HL-60 (cell line): Measurements from ENCODE around the gene CREB3.

ENCODE experiments used
- DNase-seq, 2 experiments: peaks; one replicate each; pipeline ENCODE4 v3.0.0-alpha.2; 2010 to 2020; ENCODE audit warnings: low read depth in 1 of 2, low spot score in 1 of 2
- H3K27ac ChIP-seq: fragments of 250-450 bp; sonication (Bioruptor Pico); replicated peaks from 2 replicates; pipeline ENCODE4 v1.5.1; 2020; ENCODE audit warnings: mild to moderate bottlenecking, moderate library complexity
- H3K27me3 ChIP-seq: fragments of 250-450 bp; sonication (Bioruptor Pico); 2 replicates; pipeline ENCODE4 v1.5.1; 2021; ENCODE audit warnings: mild to moderate bottlenecking, moderate library complexity; ENCODE audit not compliant: insufficient read depth, poor library complexity, severe bottlenecking
- H3K4me3 ChIP-seq: replicated peaks from 2 replicates; pipeline ENCODE4 v1.5.1; 2011; ENCODE audit warnings: mild to moderate bottlenecking, control low read depth, low read length; ENCODE audit not compliant: insufficient read depth
- GABPA ChIP-seq: IDR thresholded peaks from 2 replicates; pipeline ENCODE4 v1.6.1; 2012; ENCODE audit warnings: low read depth
- POLR2AphosphoS5 ChIP-seq: IDR thresholded peaks from 2 replicates; pipeline ENCODE4 v1.6.1; 2012; ENCODE audit warnings: low read depth
- SPI1 ChIP-seq: IDR thresholded peaks from 2 replicates; pipeline ENCODE4 v1.6.1; 2012; ENCODE audit warnings: low read depth, mild to moderate bottlenecking, borderline replicate concordance
- TF ChIP-seq, protein P1 (sequence below): IDR thresholded peaks from one replicate; pipeline ENCODE4 v1.5.1; 2011; ENCODE audit warnings: low read length, control low read depth, inconsistent platforms; ENCODE audit not compliant: insufficient read depth
- TF ChIP-seq, protein P2 (sequence below): IDR thresholded peaks from 2 replicates; pipeline ENCODE4 v1.6.1; 2012; ENCODE audit warnings: low read depth; ENCODE audit not compliant: insufficient replicate concordance

Gene CREB3

DNA sequence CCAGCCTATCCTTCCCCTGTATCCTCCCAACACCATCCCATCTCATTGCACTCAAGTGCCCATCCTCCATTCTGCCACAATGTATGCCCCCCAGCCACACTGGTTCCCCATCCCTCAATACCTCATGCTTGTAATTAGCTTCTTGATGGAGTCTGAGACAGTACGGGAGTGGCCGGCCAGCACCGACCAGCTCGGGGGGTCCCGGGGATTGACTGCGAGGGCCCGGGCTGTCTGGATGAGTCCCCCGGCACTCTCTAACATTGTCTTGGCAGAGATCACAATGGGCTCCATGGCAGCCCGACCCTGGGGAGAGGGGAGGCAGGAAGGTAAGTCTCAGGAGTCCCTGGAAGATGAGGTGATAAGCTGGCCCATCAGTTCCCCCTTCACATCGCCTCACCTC, 25.5 kb upstream of the CREB3 start:
- Histone ChIP-seq H3K27ac (no peak overlapping the region), H3K27me3 (no peaks in the 10 kb centered on the region), H3K4me3 (no peak overlapping the region)
- TF ChIP-seq, protein P1, sequence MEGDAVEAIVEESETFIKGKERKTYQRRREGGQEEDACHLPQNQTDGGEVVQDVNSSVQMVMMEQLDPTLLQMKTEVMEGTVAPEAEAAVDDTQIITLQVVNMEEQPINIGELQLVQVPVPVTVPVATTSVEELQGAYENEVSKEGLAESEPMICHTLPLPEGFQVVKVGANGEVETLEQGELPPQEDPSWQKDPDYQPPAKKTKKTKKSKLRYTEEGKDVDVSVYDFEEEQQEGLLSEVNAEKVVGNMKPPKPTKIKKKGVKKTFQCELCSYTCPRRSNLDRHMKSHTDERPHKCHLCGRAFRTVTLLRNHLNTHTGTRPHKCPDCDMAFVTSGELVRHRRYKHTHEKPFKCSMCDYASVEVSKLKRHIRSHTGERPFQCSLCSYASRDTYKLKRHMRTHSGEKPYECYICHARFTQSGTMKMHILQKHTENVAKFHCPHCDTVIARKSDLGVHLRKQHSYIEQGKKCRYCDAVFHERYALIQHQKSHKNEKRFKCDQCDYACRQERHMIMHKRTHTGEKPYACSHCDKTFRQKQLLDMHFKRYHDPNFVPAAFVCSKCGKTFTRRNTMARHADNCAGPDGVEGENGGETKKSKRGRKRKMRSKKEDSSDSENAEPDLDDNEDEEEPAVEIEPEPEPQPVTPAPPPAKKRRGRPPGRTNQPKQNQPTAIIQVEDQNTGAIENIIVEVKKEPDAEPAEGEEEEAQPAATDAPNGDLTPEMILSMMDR, result no peak
- TF ChIP-seq POLR2AphosphoS5 (no peak), SPI1 (no peak), GABPA (no peak)
- TF ChIP-seq, protein P2, sequence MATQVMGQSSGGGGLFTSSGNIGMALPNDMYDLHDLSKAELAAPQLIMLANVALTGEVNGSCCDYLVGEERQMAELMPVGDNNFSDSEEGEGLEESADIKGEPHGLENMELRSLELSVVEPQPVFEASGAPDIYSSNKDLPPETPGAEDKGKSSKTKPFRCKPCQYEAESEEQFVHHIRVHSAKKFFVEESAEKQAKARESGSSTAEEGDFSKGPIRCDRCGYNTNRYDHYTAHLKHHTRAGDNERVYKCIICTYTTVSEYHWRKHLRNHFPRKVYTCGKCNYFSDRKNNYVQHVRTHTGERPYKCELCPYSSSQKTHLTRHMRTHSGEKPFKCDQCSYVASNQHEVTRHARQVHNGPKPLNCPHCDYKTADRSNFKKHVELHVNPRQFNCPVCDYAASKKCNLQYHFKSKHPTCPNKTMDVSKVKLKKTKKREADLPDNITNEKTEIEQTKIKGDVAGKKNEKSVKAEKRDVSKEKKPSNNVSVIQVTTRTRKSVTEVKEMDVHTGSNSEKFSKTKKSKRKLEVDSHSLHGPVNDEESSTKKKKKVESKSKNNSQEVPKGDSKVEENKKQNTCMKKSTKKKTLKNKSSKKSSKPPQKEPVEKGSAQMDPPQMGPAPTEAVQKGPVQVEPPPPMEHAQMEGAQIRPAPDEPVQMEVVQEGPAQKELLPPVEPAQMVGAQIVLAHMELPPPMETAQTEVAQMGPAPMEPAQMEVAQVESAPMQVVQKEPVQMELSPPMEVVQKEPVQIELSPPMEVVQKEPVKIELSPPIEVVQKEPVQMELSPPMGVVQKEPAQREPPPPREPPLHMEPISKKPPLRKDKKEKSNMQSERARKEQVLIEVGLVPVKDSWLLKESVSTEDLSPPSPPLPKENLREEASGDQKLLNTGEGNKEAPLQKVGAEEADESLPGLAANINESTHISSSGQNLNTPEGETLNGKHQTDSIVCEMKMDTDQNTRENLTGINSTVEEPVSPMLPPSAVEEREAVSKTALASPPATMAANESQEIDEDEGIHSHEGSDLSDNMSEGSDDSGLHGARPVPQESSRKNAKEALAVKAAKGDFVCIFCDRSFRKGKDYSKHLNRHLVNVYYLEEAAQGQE, result no peak
- no peak for DNase-seq

DNA sequence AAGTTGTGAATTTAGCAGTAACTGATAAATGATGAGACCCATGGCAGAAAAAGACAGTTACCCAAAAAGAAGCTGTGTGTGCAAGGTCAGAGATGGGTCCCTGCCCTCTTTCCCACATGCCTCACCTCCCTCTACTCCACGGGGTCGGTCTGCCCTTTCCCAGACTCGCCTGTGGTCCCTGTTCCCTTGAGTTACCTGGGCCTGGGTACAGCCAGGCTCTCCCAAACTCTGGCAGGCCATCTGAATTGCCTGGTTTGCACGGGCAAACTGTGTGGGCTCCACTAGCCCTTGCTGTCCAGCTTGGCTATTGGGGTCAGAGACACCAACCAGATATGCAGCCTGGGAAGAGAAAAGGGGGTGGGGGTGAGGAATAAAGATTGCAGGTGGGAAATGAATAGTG, 24.3 kb upstream of the CREB3 start:
- no peak for DNase-seq
- Histone ChIP-seq H3K4me3 (no peak overlapping the region), H3K27ac (no peak overlapping the region), H3K27me3 (no peaks in the 10 kb centered on the region)
- TF ChIP-seq, protein P1, result no peak
- TF ChIP-seq, protein P2, result no peak
- no peak for TF ChIP-seq GABPA
- no peak for TF ChIP-seq SPI1
- no peak for TF ChIP-seq POLR2AphosphoS5

DNA sequence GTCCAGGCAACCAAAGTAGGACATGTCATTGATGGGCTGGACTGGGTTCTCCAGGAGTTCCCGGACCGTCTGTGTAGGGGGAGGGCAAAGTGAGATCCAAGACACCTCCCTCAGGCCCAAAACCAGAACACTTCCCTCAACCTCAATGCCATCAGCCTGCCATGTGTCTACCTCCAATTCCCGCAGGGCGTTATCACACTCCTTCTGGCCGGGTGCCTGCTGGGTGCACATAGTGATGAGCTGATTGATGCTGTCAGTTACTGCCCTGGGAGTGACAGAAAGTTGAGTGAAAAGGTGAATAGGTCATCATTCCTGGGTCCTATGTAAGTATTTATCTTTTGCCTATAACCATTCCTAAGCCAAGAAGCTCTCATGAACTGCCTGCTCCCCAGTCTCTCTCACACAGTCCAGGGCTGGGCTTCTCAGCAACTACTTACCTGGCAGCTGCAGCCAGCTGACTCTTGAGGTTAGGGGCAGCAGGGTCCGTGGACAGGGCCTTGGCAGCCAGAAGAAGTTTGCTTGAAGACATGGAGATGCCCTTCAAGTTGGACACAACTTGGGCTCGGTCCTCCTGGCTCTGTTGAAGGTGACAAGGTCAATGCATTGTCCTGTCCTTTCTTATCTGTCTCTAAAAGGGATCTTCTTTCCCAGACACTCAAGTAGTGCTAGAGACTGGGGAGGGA, 21.5 kb upstream of the CREB3 start:
- TF ChIP-seq POLR2AphosphoS5 (no peak), SPI1 (no peak), GABPA (no peak)
- TF ChIP-seq, protein P1, result no peak
- TF ChIP-seq, protein P2, result no peak
- Histone ChIP-seq H3K27me3 (no peaks in the 10 kb centered on the region), H3K4me3 (no peak overlapping the region), H3K27ac (no peak overlapping the region)
- DNase-seq, result no peak
